GM13977 (cell line): ENCODE measurements around the gene ZFAND3.

ENCODE experiments used
- DNase-seq: peaks from one replicate; pipeline ENCODE4 v3.0.0; 2012; ENCODE audit warnings: low spot score
- CTCF ChIP-seq: IDR thresholded peaks from 2 replicates; pipeline ENCODE4 v1.5.1; 2012; ENCODE audit warnings: mild to moderate bottlenecking, control low read depth; ENCODE audit not compliant: insufficient read depth; ENCODE audit errors: extremely low read depth, missing control alignments
- in situ Hi-C: fragments of 300-500 bp; cut with MboI; formaldehyde crosslinking; loops from one replicate; pipeline ENCODE4 v1.12.0; 2022; ENCODE audit warnings: low sequenced_read_pairs, low pct_unique_long_range_greater_than_20kb, mixed read lengths, inconsistent platforms; ENCODE audit not compliant: unreplicated experiment

ZFAND3 gene

GRCh38 chr6:38138374-38138773 is 318.8 kb downstream of the ZFAND3 start:
- no peak for TF ChIP-seq CTCF
- no peak for DNase-seq
- in situ Hi-C loops: no loop called here

GRCh38 chr6:38141085-38141484 is 321.6 kb downstream of the ZFAND3 start:
- in situ Hi-C loops: no loop called here
- TF ChIP-seq CTCF: no peak
- DNase-seq: no peak

GRCh38 chr6:38141716-38142115 is 322.2 kb downstream of the ZFAND3 start:
- no peak for TF ChIP-seq CTCF
- DNase-seq: no peak
- in situ Hi-C loops: no loop called here

GRCh38 chr6:38142178-38142902 is 322.8 kb downstream of the ZFAND3 start:
- TF ChIP-seq CTCF: no peak
- in situ Hi-C loops: no loop called here

GRCh38 chr6:38143191-38144150 is 323.9 kb downstream of the ZFAND3 start:
- DNase-seq: no peak
- in situ Hi-C loops: no loop called here
- no peak for TF ChIP-seq CTCF

More at GRCh38 chr6:38142178-38142902, 322.8 kb downstream of the ZFAND3 start:
- no peak for DNase-seq

- no peak for TF ChIP-seq CTCF
- no peak for DNase-seq
- in situ Hi-C loops: no loop called here
Observed at GRCh38 chr6:38144365-38144945, 324.9 kb downstream of the ZFAND3 start.
